ENCODE measurements around the gene SGTA.
"Not testable (repeated sequence)": the region's sequence is repeated elsewhere in the genome, so short reads cannot be mapped to it uniquely, and the experiment has no call there.

The SGTA gene

GRCh38 chr19:2715470-2716274, 67.4 kb downstream of the SGTA start:
- no peak for DNase-seq
- Histone ChIP-seq H3K27me3 (ENCODE audit: insufficient read depth, low read depth, severe bottlenecking) (no peaks in the 10 kb centered on the region), H3K27ac (no peak overlapping the region), H3K36me3 (peaks cover 7% of the 10 kb centered on the region), H3K9me3 (ENCODE audit: severe bottlenecking) (peaks cover 8% of the 10 kb centered on the region), H3K4me3 (ENCODE audit: low read depth, low read length) (no peak overlapping the region)
- TF ChIP-seq CTCF (IDR thresholded peaks at IDR 0.05; ENCODE audit: low read depth, low read length) = no peak

- DNase-seq = no peak
- Histone ChIP-seq H3K4me3 (ENCODE audit: low read depth, low read length) (no peak overlapping the region), H3K9me3 (ENCODE audit: severe bottlenecking) (peaks cover 8% of the 10 kb centered on the region), H3K27me3 (ENCODE audit: insufficient read depth, low read depth, severe bottlenecking) (no peaks in the 10 kb centered on the region), H3K27ac (no peak overlapping the region), H3K36me3 (peaks cover 7% of the 10 kb centered on the region)
- no peak for TF ChIP-seq CTCF (IDR thresholded peaks at IDR 0.05; ENCODE audit: low read depth, low read length)
Observed at GRCh38 chr19:2714531-2715269, 68.4 kb downstream of the SGTA start.

DNA sequence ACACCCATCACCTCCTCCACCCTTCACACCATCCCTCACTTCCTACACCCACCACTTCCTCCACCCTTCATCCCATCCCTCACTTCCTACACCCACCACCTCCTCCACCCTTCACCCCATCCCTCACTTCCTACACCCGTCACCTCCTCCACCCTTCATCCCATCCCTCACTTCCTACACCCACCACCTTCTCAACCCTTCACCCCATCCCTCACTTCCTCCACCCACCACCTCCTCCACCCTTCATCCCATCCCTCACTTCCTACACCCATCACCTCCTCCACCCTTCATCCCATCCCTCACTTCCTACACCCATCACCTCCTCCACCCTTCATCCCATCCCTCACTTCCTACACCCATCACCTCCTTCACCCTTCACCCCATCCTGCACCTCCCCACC, 69.0 kb downstream of the SGTA start:
- H3K9me3 ChIP-seq (ENCODE audit: severe bottlenecking); DNase-seq; H3K27me3 ChIP-seq (ENCODE audit: insufficient read depth, low read depth, severe bottlenecking); H3K36me3 ChIP-seq; H3K27ac ChIP-seq; H3K4me3 ChIP-seq (ENCODE audit: low read depth, low read length): not testable (repeated sequence)

DNA sequence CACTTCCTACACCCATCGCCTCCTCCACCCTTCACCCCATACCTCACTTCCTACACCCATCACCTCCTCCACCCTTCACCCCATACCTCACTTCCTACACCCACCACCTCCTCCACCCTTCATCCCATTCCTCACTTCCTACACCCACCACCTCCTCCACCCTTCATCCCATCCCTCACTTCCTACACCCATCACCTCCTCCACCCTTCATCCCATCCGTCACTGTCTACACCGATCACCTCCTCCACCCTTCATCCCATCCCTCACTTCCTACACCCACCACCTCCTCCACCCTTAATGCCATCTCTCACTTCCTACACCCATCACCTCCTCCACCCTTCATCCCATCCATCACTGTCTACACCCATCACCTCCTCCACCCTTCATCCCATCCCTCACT, 69.9 kb downstream of the SGTA start:
- not testable (repeated sequence) for H3K4me3 ChIP-seq (ENCODE audit: low read depth, low read length); DNase-seq; H3K36me3 ChIP-seq; H3K27ac ChIP-seq; H3K27me3 ChIP-seq (ENCODE audit: insufficient read depth, low read depth, severe bottlenecking); H3K9me3 ChIP-seq (ENCODE audit: severe bottlenecking)

DNA sequence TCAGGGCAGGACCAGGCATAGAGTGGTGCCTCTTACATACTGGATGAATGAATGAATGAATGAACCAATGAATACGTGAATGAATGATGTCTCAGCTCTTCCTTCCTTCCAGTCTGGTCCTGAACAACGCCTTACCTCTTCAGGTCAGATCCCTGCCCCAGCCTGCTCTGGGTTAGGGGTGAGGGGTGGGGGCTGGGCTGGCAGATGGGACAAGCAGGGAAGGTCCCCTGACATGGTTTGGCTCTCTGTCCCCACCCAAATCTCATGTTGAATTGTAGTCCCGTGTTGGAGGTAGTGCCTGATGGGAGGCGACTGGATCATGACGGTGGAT, 71.2 kb downstream of the SGTA start:
- Histone ChIP-seq H3K4me3 (ENCODE audit: low read depth, low read length) (no peak overlapping the region), H3K27me3 (ENCODE audit: insufficient read depth, low read depth, severe bottlenecking) (no peaks in the 10 kb centered on the region), H3K27ac (no peak overlapping the region), H3K36me3 (peaks cover 7% of the 10 kb centered on the region), H3K9me3 (ENCODE audit: severe bottlenecking) (peaks cover 8% of the 10 kb centered on the region)
- TF ChIP-seq CTCF (IDR thresholded peaks at IDR 0.05; ENCODE audit: low read depth, low read length) = no peak
- DNase-seq = no peak

GRCh38 chr19:2711172-2711874, 71.8 kb downstream of the SGTA start:
- H3K9me3 ChIP-seq (ENCODE audit: severe bottlenecking) = peaks cover 8% of the 10 kb centered on the region
- H3K27me3 ChIP-seq (ENCODE audit: insufficient read depth, low read depth, severe bottlenecking) = no peaks in the 10 kb centered on the region
- TF ChIP-seq CTCF (IDR thresholded peaks at IDR 0.05; ENCODE audit: low read depth, low read length) = no peak
- DNase-seq = no peak
- no peak overlapping the region for H3K27ac ChIP-seq
- H3K36me3 ChIP-seq = peaks cover 3% of the 10 kb centered on the region
- no peak overlapping the region for H3K4me3 ChIP-seq (ENCODE audit: low read depth, low read length)

Data from WERI-Rb-1 (cell line).